C4-2B (cell line): ENCODE results near the gene ARID3C.

Experiments used
- ZFX ChIP-seq: fragments of 450-650 bp; IDR thresholded peaks from 2 replicates; pipeline ENCODE4 v1.6.1; 2017
- TF ChIP-seq, protein P1 (sequence below): fragments of 450-650 bp; conservative IDR thresholded peaks from 2 replicates; pipeline ENCODE4 v1.5.1; 2017; ENCODE audit warnings: mild to moderate bottlenecking

DNA sequence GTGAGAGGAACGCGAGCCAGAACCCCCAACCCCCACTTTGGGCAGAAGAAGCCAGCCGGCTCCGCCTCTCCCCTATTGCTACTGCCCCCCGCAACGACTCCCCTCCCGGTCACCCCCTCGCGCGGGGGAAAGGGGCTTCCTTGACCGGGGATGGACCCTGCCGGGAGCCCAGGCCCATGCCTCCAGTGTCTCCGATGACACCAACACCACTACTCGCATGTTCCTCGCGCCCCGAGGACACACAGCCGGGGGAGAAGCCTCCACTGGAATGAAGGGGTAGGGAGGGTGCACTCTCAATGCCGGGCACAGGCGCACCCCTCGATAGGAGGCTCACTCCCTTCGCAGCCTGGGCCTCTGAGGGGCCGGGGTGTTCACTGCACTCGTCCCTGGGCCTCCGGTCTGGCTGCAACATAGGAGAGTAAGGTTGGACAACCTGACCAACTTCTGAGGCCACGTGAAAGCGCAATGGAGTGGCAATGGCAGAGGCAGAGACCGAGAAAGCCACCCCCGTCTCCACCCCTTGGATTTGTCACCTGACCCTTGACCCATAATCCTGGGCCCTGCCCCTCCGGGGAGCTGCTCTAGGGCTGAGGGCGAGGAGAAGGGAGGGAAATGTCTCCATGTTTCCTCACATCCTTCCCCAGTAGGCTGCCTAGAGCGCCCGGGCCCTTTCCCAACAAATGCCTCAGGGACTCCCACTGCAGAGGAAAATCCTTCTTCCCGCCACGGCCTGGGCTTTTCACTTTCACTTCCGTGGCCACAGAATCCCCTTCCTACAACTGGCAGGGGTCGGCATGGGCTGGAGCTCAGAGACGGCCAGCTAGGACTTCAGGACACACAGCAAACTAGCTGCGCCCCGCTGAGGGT, 38.3 kb downstream of the ARID3C start:
- TF ChIP-seq, protein P1, sequence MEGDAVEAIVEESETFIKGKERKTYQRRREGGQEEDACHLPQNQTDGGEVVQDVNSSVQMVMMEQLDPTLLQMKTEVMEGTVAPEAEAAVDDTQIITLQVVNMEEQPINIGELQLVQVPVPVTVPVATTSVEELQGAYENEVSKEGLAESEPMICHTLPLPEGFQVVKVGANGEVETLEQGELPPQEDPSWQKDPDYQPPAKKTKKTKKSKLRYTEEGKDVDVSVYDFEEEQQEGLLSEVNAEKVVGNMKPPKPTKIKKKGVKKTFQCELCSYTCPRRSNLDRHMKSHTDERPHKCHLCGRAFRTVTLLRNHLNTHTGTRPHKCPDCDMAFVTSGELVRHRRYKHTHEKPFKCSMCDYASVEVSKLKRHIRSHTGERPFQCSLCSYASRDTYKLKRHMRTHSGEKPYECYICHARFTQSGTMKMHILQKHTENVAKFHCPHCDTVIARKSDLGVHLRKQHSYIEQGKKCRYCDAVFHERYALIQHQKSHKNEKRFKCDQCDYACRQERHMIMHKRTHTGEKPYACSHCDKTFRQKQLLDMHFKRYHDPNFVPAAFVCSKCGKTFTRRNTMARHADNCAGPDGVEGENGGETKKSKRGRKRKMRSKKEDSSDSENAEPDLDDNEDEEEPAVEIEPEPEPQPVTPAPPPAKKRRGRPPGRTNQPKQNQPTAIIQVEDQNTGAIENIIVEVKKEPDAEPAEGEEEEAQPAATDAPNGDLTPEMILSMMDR: no peak
- TF ChIP-seq ZFX: no peak
